ENCODE data around the gene KRTAP10-3.

DNA sequence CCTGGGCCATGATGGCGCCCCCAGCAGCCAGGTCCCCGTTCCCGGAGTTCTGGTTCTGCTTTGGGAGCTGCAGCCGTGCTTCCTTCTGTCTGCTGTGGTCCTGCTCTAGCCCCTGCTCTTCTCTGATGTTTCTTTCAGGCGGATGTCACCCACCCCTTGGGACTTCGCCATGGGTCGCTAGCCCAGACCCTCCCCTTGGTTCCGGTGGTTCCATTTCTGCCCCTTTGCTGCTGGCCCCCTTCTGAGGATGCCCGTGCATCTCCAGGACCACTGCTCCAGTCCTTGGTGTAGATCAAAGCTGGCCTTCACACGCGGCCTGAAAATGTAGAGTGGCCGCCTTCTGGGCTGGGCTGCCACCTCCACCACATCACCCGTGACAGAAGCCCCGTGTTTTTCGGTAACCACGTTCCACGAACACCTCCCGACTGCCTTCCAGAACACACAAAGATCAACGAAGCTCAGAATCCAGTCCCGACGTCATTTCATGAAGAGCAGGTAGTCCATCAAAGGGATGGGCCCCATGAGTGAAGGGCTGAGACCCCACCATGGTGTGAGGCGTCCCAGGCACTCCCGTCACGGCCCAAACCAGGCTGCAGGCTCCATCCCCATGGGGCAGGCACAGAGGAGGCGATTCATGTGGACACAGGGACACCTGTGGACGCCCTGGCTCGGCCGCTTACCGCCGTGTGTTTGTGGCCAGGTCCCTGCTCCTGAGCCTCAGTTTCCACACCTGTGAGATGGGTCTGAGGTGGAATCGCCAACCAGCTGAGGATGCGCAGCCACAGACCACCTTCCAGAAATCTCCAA lies 43.0 kb downstream of the KRTAP10-3 start:
- TF ChIP-seq, protein P1, sequence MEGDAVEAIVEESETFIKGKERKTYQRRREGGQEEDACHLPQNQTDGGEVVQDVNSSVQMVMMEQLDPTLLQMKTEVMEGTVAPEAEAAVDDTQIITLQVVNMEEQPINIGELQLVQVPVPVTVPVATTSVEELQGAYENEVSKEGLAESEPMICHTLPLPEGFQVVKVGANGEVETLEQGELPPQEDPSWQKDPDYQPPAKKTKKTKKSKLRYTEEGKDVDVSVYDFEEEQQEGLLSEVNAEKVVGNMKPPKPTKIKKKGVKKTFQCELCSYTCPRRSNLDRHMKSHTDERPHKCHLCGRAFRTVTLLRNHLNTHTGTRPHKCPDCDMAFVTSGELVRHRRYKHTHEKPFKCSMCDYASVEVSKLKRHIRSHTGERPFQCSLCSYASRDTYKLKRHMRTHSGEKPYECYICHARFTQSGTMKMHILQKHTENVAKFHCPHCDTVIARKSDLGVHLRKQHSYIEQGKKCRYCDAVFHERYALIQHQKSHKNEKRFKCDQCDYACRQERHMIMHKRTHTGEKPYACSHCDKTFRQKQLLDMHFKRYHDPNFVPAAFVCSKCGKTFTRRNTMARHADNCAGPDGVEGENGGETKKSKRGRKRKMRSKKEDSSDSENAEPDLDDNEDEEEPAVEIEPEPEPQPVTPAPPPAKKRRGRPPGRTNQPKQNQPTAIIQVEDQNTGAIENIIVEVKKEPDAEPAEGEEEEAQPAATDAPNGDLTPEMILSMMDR (conservative IDR thresholded peaks at IDR 0.05; ENCODE audit: low read depth, low read length), result no peak
- TF ChIP-seq EZH2 (IDR thresholded peaks at IDR 0.05; ENCODE audit: low read length, unreplicated experiment) (no peak), EZH2phosphoT487 (IDR thresholded peaks at IDR 0.05; ENCODE audit: borderline replicate concordance, low read length) (no peak)

All from PC-3 (cell line).